NOMO-1 (cell line): ENCODE results near the gene GPSM3.
"Not testable (repeated sequence)": the region's sequence is repeated elsewhere in the genome, so short reads cannot be mapped to it uniquely, and the experiment has no call there.

Source experiments
- DNase-seq, 2 experiments: peaks; one replicate each; lab custom pipeline; 2025; ENCODE audit not compliant: unreplicated experiment in 2 of 2; lab: John Stamatoyannopoulos, UW

GPSM3 gene

DNA sequence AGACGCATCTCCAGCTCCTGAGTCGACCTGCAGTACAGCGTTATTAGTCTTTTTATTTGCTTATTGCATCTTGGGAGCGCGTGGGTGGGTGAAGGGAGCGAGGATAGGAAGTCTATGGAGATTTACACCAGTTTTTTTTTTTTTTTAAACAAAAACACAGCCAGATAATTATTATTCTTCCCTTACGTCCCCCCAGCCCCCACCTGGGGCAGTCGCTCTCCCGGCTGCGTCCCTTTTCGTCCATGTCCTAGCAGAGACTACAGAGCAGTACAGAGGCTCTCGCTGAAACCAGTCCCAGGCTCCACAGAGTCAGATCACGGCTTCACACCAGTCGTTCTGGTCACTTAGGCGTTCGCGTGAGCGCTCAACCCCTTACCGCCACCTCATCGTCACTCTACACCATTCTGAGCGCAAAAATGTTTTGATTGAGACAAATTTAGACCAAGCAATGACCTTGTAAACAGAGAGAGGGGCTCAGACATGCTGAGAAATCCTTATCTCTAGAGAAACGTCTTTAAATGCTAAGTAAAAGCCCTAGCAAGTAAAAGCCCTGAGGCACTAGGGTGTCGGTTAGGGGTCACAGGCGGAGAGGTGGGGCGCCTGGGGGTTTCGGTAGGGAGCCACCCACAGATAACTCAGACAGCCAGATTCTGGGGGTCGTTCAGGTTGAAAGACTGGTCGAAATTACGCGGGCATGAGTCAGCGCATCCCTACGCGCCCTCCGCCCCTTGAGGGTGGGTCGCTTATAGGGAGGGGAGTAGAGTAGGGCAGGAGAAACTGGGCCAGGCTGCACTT, 39.5 kb downstream of the GPSM3 start:
- no peak for DNase-seq

DNA sequence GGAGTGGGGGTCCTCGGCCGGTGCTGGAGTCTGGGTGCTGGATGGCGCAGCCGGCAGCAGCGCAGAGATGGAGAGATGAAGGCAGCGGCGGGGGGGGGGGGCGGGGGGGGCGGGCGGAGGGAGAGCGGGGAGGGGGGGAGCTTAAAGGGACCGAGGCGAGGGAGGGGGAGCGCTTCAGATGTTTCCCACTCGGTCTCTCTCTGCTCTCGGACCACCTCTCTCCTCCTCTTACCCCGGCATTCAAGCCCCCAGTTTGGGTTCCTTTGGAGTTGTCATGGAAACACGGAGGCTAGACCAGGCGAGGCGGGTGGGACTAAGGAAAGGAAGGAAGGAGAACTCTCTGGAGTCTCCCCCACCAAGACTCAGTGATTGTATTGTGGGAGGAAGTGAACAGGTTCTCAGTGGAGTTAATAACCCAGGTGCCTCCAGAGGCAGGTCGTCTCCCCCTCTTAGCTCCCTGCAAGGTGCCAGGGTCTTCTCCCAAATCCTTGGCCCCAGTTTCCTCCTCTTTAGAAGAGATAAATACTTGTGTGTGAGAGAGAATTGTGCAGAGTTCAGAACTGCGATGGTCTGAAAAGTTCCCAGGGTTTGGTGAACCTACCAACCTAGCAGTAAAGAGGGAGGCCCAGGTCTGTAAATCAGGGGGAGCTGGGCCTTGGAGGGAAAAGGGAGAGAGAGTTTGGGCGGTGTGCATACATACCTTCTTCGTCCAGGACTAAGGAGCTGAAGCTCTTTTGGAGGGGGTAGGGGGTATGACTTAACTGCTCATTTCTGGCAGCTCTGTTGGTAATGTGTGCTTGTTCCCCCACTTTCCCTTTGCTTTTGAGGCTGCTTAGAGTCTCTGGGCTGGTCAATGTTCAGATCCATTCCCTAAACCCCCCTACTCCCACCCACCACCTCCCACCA, 40.3 kb downstream of the GPSM3 start, which contains the start of gene PRRT1:
Gene PRRT1 (minus strand): TSS at position 77 of the 906 bp plus-strand sequence. CDS start 112 bp downstream, outside the sequence.
- no peak for DNase-seq

DNA sequence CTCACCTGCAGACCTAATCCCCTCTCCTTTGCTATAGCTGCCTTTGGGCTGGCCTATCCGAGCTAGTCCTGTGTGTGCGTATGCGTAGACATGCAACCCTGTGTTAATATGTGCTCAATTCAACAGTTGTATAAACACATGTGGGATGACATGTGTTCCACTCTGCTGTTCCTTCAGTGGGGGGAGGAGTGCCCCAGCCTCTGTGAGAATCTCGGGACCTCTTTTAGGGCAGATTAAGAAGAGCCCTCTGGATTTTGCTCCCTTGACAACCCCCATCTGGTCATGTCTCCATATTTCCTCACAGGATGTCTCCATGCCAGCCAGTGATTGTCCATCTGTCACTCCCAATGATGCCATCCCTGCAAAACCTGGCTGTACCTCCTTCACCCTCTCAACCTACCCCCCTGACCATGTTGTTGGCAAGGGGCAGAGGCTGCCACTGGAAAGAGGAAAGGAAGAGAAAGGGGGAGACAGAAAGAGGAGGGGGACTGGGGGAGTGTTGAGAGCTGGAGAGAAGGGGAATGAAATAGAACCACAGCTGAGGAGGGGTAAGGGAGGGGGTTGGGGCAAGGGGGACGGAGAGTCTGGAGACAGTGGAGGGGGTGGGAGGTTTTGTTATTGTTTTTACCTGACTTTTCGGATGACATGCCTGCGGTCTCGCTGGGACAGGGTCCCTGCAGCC, 41.1 kb downstream of the GPSM3 start:
- no peak for DNase-seq

DNA sequence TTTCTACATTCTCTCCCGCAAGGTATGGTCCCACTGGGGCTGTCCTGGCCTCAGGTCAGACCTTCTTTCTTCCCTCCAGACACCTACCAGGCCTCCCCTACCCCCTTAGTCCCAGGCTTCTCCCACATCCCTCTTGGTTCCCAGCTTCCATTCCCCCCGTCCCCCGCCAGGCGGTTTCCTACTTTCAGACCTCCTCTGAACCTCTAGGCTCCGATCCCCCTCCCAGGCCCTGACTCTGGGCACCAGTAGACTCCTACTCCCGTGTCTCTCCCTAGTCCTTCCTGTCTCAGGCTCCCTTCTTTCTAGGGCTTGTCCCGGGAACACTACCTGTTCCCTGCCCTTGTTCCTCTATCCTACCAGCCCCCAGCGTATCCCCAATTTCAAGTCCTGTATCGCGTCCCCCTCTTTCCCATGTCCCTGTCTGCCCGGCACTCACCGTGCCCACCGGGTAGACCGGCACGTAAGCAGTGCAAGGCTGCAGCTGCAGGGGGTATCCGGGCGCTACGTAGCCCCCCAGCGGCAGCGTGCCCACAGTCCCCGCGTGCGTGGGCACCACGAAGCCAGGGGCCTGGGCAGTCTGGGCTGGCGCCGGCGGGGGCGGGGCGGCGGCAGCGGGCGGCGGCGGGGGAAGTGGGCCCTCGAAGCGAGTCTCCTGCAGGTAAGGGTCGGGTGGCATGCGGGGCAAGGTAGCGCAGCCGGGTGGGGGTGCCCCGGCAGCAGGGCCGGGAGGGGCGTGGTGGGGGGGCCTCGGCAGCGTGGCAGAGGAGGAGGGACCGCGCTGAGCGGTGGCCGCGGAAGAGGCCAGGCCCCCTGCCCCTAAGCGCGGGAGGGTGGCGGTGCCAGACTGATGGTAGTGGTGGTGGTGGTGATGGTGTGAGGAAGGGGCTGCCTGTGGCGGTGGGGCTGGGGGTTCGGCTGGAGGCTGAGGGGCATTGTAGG, 42.2 kb downstream of the GPSM3 start:
- no peak for DNase-seq

DNA sequence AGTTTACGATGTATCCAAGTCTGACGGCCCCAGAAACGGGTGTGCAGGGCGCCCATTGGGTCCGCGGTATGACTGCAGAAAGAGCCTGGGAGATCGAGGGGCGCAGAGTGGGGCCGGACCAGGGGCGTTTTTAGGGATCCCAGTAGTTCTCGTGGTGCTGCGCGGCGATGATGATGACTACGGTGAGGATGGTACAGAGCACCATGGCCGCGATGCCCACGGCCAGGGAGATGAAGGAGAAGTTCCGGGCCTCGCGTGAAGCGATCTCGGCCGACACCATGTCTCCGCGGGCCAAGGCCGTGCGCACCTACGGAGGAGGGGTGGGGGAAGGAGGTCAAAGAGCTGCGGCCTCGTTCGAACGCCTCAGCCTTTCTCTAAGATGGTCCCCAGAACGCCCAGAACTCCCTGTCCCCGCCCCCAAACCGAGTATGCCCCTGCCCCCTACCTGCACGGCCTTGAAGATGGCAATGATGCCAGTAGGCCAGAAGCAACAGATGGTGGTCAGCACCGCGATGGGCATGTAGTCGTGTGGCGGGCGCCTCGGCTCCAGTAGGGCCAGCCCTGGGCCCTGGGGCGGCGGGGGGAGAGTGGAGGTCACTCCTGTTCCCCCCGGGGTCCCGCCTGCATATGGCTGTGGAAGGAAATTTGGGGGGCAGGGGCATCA, 43.2 kb downstream of the GPSM3 start:
- no peak for DNase-seq

DNA sequence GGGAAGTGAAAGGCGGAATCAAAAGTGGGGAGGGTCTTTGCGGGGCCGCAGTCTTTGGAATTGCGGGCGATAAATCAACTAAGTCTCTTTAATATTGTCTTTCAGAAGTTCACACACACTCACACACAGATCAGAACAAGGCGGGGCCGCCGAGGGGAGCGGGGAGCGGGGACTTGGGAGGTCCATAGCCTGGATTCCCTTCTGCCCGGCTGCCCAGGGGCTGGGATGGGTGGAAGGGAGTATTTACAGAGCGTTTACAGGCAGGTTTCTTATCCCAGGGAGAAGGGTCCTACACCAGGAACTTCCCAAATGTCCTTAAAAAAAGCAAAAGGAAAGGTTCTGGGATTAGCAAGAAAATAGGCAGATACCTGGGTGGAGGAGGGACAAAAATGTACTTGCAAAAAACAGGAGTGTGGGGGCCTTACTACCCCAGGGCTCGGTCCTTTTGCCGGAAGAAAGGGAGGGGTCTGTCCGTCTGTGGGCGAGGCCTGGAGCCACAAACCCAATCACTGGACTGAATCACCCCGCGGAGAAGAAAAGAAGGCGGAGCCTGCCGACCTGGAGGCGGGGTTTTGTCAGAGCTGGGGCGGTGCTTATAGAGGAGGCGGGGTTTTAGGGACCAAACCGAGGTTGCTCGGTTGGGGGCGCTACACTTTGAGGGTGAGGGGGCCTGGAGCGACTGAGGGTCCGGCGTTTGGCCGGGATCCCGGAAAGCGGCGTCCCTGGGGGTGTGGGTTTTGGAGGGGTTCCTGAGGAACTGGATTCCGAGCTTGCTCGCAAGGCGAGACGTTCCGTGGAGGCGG, 44.0 kb downstream of the GPSM3 start:
- DNase-seq: no peak

DNA sequence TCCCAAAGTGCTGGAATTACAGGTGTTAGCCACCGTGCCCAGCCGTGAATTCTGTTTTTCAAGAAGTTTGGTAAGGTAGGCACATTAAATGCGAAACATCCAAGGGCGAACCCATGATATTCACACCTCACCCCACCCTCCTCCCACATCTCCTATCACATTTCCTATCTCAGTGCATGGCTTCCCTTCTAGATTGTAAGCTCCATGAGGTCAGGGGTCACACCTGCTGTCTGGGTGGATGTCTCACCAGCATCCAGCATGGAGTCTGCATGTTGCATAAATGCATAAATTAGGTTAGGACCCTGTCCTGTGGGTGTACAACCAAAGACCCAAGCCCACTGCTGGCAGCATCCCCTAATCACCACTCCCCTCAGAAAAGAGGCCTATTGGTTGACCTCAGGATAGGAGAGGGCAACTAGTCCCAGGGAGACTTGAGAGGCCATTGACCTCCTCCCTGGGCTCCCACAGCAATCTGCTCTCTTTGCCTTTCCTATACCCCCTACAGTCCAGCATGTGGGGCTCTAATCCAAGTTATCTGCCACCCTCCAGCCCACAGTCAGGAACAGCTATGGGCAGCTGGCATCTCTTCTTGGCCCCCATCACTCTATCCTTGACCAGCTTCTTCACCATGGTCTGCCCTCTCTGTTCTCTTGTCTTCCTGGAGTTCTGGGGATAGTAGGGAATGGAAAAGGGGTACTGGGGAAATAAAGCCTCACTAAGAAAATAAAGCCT, 44.9 kb downstream of the GPSM3 start:
- DNase-seq: no peak

DNA sequence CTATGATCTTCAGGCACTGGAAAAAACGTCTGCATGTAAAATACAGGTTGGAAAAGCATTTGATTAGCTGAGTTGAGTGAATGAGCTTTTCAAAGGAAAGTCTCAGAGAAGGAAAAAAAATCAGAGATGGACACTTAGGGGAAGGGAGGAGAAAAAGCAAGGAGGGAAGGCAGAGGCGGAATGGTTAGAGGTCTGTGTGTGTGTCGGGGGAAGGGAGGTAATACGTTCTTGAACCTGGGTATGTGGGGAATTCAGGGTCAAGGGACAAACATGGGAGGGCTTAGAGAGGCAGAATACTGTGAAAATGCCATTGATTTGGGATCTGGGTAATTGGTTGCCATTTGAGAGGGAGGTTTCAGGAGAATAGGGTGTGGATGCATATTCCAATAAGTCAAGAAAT, 45.8 kb downstream of the GPSM3 start:
- no peak for DNase-seq

DNA sequence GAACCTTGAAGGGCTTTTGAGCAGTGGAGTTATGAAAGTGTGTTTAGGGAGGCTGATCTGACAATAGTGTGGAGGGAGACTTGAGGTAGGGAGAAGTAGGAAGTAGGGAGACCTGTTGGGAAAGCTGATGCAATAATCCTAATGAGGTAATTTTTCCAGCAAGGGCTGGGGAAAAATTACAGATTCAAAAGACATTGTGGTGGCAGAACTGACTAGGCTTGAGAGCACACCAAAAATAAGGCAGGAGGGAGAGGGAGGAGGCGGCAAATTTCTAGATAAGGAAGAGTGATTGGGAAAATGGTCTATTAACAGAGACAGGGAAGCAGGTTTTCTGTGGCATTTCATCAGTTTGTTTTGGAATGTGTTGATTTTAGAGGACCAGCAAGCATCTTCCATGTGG, 46.2 kb downstream of the GPSM3 start:
- no peak for DNase-seq

DNA sequence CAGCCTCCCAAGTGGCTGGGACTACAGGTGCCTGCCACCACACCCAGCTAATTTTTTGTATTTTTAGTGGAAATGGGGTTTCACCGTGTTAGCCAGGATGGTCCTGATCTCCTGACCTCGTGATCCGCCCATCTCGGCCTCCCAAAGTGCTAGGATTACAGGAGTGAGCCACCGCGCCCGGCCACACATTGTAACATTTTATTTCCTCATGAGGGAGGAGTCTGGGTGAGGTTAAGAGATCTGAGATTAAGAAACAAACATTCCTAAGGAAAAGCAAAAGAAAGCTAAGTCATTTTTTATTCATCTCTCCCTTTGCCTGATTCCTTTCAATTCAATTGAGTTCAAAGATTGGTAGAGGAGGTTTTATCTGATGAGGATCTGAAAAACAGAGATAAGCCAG, 48.2 kb downstream of the GPSM3 start:
- not testable (repeated sequence) for DNase-seq
